ENCODE measurements around the gene TPR. TPM values are rescaled to one million over a fixed set of nuclear protein-coding genes. Genes with fewer than 3 reads are reported as not detected.

The TPR gene
- total RNA-seq, 1 experiment from 2014 or later: 107 TPM

DNA sequence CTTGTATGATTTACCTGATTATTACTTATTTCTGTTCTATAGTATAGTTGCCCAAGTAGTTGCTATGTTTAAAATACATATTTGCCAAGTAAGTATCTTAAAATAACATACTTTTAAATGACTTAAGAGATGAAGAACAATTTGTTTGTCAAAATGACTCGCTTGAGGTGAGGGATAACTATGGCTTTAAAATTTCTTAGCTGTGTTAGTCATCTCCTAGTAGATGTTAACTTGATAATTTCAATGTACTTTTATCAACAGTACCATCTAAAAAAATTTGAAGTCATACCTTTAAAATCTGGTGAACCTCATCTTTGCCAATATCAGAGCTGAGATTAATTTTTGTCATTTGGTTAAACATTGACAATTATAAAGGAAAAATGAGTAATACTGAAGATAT lies 38.3 kb upstream of the TPR start:
- no peaks in the 10 kb centered on the region for H3K27me3 Mint-ChIP-seq (ENCODE audit: low read depth)
- no peak overlapping the region for H3K56ac ChIP-seq (ENCODE audit: insufficient read length, low read depth, low read length)
- H2AK5ac ChIP-seq (ENCODE audit: insufficient read length, low read length): no peak overlapping the region
- TF ChIP-seq, protein P1, sequence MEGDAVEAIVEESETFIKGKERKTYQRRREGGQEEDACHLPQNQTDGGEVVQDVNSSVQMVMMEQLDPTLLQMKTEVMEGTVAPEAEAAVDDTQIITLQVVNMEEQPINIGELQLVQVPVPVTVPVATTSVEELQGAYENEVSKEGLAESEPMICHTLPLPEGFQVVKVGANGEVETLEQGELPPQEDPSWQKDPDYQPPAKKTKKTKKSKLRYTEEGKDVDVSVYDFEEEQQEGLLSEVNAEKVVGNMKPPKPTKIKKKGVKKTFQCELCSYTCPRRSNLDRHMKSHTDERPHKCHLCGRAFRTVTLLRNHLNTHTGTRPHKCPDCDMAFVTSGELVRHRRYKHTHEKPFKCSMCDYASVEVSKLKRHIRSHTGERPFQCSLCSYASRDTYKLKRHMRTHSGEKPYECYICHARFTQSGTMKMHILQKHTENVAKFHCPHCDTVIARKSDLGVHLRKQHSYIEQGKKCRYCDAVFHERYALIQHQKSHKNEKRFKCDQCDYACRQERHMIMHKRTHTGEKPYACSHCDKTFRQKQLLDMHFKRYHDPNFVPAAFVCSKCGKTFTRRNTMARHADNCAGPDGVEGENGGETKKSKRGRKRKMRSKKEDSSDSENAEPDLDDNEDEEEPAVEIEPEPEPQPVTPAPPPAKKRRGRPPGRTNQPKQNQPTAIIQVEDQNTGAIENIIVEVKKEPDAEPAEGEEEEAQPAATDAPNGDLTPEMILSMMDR (conservative IDR thresholded peaks at IDR 0.05): no peak
- no peak overlapping the region for H3K4me2 ChIP-seq (ENCODE audit: insufficient read depth, insufficient read length, low read length)
- no peaks in the 10 kb centered on the region for H3K9me3 Mint-ChIP-seq
- no peak overlapping the region for H3K4me3 Mint-ChIP-seq
- no peaks in the 10 kb centered on the region for H3K9me3 ChIP-seq (ENCODE audit: control insufficient read depth, low read depth, low read length)
- H3K36me3 Mint-ChIP-seq (ENCODE audit: insufficient read depth in 1 of 3, low read depth in 3 of 3): peaks cover 0 to 12% (median 5%) of the 10 kb centered on the region in 3 experiments; a peak in 5 of 7 replicates
- H4K91ac ChIP-seq (ENCODE audit: insufficient read length, low read depth, low read length): no peak overlapping the region
- no peak overlapping the region for H3K23ac ChIP-seq (ENCODE audit: insufficient read length, low read depth, low read length)
- no peak overlapping the region for H3K4ac ChIP-seq (ENCODE audit: low read depth, low read length)
- H3K79me1 ChIP-seq (ENCODE audit: insufficient read depth, low read depth, low read length, poor library complexity, severe bottlenecking): no peaks in the 10 kb centered on the region
- H3K23me2 ChIP-seq (ENCODE audit: insufficient read length, low read depth, low read length, poor library complexity, severe bottlenecking): no peaks in the 10 kb centered on the region
- no peak overlapping the region for H2BK5ac ChIP-seq (ENCODE audit: insufficient read length, low read length)
- H3K18ac ChIP-seq (ENCODE audit: insufficient read length, low read depth, low read length): no peak overlapping the region
- no peaks in the 10 kb centered on the region for H3K4me1 ChIP-seq (ENCODE audit: insufficient read depth, low read length)
- H3T11ph ChIP-seq (ENCODE audit: low read length): no peak overlapping the region
- no peak overlapping the region for H2BK15ac ChIP-seq (ENCODE audit: low read depth, low read length)
- H4K5ac ChIP-seq (ENCODE audit: insufficient read length, low read depth, low read length): no peak overlapping the region
- no peak overlapping the region for H3K9ac ChIP-seq (ENCODE audit: extremely low read depth, insufficient read length, low read length)
- no peak overlapping the region for H3K27ac Mint-ChIP-seq
- no peak overlapping the region for H3K14ac ChIP-seq (ENCODE audit: insufficient read depth, low read length)
- H3K27ac ChIP-seq (ENCODE audit: insufficient read length, low read depth, low read length): no peak overlapping the region
- no peak overlapping the region for H2BK12ac ChIP-seq (ENCODE audit: insufficient read length, low read depth, low read length)
- no peak overlapping the region for H2BK120ac ChIP-seq (ENCODE audit: low read depth, low read length, poor library complexity, severe bottlenecking)
- DNase-seq: no peak
- no CpG with 5 or more reads among the region's 1 CpG for WGBS (ENCODE audit: extremely low coverage, insufficient read length, low lambda C conversion rate)
- H2BK20ac ChIP-seq (ENCODE audit: low read depth, low read length, poor library complexity, severe bottlenecking): no peak overlapping the region
- H4K8ac ChIP-seq (replicated peaks; ENCODE audit: insufficient read length, low read depth, low read length): no peak overlapping the region
- no peaks in the 10 kb centered on the region for H3K27me3 ChIP-seq (ENCODE audit: insufficient read depth, low read length)
- H2AFZ ChIP-seq (ENCODE audit: low read length): no peak overlapping the region
- H3K79me2 ChIP-seq (ENCODE audit: insufficient read depth, low read length): no peaks in the 10 kb centered on the region
- H4K20me1 ChIP-seq (ENCODE audit: control insufficient read depth, insufficient read depth, insufficient read length): no peaks in the 10 kb centered on the region
- H3K4me1 Mint-ChIP-seq: no peaks in the 10 kb centered on the region
